ENCODE measurements around the gene SLC6A18.

- no peak for TF ChIP-seq CTCF (IDR thresholded peaks at IDR 0.05)
- TF ChIP-seq POLR2A (IDR thresholded peaks at IDR 0.05) = no peak
These were observed 4.3 kb upstream of the SLC6A18 start for GRCh38 chr5:1220831-1221230.
